Measurements from ENCODE around the gene RNF113B. TPM values are rescaled to one million over a fixed set of nuclear protein-coding genes. Genes with fewer than 3 reads are reported as not detected.

Gene RNF113B
- not detected for total RNA-seq

DNA sequence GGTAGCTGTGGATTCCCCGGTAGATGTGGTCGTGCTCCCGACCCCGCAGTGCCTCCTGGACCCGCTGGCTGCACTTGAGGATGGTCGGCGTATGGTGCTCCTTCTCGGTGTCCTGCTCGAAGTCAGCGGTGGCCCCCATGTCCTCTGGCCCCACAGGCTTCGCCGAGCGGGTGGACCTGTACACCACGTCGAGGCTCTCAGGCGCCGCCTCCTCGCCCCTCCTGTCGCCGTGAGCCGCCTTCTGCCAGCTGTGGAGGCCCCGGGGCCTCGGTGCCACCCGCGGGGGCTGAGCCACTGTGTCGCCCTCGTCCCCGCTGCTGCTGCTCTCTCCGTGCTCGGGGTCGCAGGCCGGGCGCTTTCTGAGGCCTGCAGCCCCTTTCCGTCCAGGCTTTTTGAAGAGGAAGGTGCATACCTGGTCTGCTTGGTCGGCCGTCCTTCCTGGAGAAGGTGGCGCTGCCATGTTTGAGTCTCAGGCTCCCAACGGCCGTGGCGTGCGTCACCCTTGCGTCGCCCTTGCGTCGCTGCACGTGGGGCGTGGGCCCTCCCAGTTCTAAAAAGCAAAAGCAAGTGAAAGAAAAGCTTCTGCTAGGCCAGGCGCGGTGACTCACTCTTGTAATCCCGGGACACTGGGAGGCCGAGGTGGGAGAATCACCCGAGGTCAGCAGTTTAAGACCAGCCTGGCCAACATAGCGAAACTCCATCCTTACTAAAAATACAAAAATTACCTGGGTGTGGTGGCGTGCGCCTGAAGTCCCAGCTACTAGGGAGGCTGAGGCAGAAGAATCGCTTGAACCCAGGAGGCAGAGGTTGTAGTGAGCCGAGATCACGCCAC, at the start of gene RNF113B:
Gene RNF113B, minus strand, starts transcription at position 493 of the 832 bp plus-strand sequence. Its CDS starts 33 bp downstream, at position 460.
- DNase-seq (ENCODE audit: low spot score in 2 of 2) (no peak), FAIRE-seq (no peak)

DNA sequence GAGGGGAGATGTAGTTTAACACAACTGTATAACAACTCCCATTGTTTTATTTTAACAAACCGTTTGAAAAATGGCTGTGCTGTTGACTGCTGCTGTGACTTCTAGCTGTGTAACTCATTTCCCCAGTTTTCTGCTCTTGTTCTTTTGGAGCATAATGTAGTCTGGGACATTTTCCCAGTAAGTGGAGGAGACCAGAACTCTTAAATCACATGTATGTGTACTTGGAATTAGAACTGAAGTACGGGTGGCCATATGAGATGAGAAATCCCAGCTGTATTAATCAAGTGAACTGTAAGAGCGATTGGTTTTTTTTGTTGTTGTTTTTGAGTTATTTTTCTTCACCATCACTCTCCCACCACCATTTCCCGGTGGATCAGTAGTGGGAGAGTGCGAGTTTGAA, 49.4 kb upstream of the RNF113B start:
- no peak for DNase-seq (ENCODE audit: low spot score in 2 of 2)
- no peak for FAIRE-seq

DNA sequence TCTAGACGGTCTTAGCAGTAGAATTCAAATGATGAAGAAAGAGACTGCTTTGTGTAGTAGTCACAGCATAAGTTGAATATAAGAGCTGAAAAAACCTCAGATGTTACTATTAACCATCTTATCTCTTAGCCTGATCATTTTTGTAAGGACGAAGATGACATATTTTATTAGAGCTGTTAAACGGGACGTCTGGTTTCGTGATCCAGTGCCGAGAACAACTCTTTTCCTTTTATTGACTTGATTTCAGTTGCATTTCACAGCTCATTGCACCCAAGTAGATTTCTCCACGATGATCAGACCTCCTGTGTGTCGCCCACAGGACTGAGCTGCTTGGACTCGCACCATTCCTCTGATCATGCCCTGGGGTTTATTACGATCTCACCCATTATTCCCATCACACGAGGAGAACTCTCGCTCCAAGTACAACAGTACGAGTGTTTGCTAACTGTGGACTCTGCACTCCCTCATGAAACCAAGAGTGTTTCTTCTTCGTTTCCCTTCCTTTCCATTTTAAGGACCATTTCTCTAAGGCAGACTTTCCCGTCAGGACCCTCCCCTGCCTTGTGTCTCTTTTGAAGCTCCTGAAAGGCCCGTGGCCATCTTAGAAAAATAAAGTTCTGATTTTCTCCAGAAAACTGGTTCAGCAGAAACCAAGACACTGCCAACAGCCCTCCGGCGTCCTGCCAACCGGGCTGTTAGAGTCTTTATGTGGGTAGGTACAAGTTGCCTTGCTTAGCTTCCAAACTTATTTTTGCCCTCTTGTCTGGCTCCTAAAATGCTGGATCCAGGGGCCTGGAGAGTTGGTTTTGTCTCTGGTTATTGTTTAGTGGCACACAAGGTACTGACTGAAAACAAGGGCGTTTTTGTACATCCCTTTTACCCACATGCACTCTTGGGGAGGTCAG, 48.2 kb upstream of the RNF113B start:
- DNase-seq (ENCODE audit: low spot score in 2 of 2) (no peak), FAIRE-seq (no peak)

DNA sequence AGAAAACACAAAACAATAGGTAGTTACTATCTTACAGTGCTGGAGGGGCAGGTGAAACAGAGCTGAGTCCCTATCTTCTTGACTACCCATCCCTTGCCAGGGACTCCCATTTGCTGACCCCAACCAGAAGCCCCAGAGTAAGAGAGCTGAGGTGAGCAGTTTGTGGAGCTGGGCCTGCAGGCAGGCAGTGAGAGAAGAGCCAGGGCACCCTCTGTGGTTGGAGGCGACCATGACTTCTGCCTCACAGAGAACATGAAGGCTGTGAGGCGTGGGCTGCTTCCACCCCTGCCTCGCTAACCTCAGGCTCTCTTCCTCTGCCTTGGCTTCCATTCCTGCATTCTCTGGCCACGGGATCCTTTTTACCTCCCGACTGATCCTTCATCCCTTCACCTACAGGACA, 47.5 kb upstream of the RNF113B start:
- FAIRE-seq (no peak), DNase-seq (ENCODE audit: low spot score in 2 of 2) (no peak)

DNA sequence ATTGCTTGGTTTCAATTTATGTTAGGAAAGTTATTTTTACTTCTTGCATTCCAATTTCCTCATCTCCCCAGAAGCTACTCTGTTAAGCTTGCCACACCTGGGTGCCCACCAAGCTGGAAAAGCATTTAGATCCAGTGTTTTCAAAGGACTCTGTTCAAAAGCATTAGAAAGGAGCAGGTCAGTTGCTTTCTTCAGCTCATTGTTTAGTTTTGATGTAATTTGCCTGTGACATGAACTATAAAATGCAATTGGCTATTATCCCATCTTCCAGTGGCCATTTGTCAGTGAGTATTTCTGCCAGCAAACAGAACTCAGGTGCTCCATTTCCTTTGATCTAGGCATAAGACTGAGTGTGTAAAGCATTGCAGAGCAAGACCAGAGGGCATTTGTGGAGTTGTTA, 46.7 kb upstream of the RNF113B start:
- FAIRE-seq (no peak), DNase-seq (ENCODE audit: low spot score in 2 of 2) (no peak)

DNA sequence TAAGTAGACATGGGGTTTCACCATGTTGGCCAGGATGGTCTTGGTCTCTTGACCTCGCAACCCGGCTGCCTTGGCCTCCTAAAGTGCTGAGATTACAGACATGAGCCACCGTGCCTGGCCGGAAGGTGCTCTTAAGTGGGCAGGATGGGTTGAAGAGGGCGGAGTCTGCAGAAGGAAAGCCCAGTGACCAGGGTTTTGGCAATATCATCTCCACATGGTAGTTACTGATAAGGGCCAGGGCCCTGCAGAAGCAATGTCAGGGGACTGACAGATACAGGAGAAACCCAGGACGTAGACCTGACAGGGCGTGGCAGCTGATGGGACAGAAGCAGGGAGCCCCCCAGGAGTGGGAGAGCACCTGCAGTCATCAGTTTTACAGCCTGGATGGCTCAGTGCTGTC, 45.7 kb upstream of the RNF113B start:
- no peak for DNase-seq (ENCODE audit: low spot score in 2 of 2)
- no peak for FAIRE-seq

DNA sequence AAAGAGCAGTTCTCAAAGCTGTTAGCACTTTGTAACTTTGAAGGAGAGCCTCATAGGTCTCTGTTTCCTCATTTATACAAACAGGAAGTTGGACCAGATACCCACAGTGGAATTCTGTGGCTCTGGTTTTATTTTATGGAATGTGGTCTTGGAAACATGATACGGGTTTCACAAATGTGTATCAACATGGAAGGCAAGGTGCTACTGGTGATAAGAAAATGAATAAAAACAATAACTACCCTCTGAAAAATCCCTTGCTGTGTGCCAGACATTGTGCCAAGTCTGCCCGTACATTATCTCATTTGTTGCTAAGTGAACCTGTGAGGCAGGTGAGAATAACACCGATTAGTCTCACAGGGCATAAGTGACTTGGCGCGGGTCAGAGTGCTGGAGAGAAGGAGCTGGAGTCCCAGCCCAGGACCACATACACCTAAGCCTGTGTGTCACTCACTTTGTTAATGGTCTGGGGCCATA, 45.0 kb upstream of the RNF113B start:
- no peak for FAIRE-seq
- DNase-seq (ENCODE audit: low spot score in 2 of 2): no peak

DNA sequence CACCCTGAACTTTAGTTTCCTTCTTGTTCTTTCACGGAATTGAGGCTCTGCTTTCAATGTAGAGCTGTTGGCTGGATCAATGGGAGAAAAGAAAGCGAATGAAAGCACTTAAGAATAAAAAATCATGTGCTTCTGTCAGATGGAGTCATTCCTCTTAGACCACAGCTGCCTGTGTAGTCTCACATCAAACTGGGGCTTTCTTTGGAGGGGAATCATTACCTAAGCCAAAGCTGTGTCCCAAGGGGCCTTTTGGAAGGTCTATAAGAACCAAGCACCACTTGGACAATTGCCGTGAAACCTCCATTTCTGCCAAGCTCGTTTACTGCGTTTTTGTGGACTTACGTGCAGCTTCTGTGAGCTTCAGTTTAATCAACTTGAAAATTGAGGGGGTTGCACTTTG, 44.2 kb upstream of the RNF113B start:
- DNase-seq (ENCODE audit: low spot score in 2 of 2) (no peak), FAIRE-seq (no peak)

DNA sequence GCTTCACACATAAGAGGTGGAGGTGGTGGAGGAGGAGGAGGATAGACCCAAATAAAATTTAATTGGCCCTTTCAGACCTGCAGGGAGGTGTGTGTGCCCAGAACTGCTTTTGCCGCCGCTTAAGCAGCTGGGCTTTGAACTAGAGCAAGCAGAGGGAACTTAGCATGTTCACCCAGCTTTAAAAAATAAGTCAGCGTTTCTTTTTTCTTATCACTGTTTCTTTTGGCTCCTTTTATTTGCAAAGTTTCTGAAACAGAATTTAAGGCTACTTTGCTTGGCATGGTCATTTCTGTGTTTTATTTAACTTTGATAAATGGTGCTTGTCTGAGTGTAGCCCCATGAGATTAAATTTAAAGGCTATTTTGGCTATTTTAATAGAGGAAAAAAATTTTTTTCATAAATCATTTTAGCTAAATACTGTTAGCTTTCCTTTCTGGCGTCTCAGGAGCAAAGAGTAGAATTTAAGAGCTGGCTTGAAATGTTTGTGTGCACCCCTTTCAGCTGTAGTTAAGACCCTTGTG, 43.3 kb upstream of the RNF113B start:
- FAIRE-seq (no peak), DNase-seq (ENCODE audit: low spot score in 2 of 2) (no peak)

DNA sequence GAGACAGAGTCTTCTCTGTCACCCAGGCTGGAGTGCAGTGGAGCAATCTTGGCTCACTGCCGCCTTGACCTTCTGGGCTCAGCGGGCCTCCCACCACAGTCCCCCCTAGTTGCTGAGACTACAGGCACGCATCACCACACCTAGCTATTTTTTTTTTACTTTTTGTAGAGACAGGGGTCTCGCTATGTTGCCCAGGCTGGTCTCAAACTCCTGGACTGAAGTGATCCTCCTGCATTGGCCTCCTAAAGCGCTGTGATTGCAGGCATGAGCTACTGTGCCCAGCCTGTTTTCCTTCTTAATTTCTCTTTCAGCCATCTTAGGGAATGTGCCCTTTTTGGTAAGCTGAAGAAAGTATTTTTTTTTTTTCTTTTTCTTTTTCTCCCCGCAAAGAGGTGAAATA, 42.6 kb upstream of the RNF113B start:
- DNase-seq (ENCODE audit: low spot score in 2 of 2): no peak
- no peak for FAIRE-seq

DNA sequence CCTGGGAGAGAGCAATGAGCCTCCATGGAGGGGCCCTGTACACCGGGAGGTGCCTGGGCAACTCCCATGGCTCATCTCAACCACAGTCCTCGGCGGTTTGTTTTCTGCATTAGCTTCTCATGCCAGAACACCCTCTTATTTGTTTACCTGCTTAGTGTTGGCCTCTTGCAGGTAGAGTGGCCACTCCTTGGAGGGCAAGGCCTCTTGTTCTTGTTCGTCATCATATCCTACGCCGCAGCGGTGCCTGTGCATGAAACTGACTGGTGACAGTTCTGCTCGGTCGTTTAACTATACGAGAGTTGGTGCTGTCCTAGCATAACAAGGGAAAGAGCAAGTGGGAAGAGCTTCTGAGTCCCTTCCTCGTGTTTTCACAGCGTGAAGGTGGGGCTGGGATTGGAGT, 40.5 kb upstream of the RNF113B start:
- DNase-seq (ENCODE audit: low spot score in 2 of 2): no peak
- no peak for FAIRE-seq

DNA sequence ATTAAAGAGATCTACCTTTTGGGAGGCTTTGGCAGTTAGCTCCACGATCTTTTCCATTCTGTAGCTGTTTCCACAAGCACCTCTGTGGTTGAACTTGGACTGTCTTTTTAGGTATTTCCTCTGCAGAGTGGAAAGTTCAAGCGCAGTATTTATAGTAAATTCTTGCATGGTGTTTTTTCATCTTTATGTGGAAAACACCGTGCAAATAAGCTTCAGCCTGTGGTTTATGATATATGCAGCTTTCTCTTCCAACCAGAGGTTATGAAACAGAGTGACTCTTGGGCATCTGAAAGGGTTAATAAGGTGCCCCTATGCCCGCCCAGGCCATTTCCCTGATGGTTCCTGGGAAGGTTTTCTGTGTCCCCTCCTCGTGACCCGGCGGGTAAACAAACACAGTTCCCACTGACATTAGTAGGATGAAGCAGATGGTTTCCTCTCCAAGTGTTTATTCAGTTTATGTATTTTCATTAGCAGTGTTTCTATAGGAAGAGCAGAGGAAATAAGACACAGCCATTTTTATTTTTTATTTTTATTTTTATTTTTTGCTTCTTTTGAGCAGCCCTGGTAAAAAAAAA, 39.7 kb upstream of the RNF113B start:
- FAIRE-seq: no peak

DNA sequence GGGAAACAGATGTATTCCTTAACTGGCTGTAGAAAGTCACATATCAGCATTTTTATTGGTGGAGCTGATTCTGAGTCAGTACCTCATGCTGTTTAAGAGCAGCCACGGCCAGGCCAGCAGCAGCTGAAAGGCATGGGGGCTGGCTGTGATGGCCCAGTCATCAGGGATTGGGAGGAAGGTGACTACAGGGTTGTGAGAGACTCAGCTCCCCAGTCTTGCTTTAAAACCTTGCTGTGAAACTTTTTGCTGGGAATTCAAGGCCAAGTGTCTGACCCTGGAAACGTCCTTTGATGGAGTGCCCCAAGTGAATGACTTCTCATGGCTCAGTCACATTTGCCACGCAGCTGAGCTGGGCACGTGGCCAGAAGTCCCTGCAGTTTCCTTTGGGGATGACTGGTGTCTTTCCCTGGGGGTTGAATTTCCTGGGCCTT, 39.1 kb upstream of the RNF113B start:
- DNase-seq (ENCODE audit: low spot score in 2 of 2): peak in 1 of 2 donors; percentile 32
- FAIRE-seq: no peak

More for the DNA sequence above, 39.7 kb upstream of the RNF113B start:
- no peak for DNase-seq (ENCODE audit: low spot score in 2 of 2)

DNA sequence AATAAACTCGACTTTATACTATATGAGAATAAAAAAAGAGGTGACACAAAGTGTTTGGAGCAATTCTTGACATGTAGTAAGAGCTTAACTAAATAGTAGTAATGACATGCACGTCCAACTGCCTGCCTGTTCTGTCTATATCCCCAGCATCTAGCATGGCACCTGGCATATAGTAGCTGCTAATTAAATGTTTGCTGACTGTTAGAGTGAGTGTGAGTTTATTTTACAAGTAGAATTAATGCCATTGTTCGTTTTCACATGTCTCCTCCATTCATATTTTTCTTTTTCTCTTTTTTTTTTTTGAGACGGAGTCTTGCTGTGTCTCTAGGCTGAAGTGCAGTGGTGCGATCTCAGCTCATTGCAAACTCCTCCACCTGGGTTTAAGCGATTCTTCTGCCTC, 38.4 kb upstream of the RNF113B start:
- FAIRE-seq (no peak), DNase-seq (ENCODE audit: low spot score in 2 of 2) (no peak)

DNA sequence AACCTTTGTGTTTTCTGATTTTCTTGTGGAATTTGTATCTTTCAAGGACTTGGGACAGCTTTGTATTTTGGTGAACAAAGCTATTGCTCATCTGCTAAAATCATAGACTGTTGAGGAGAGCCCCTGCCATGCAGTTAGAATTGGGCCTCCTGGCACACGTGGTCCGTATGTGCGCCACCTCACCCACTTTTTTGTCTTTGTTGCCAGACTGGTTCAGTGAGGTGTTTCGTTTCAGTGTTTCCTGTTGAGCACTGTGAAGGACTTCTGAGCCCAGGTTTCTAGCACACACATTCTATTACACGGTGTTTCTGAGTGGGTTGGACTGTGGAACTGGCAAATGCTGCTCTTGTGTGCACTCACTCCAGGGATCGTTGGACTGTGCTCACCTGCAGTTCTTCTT, 37.6 kb upstream of the RNF113B start:
- DNase-seq (ENCODE audit: low spot score in 2 of 2) (no peak), FAIRE-seq (no peak)

DNA sequence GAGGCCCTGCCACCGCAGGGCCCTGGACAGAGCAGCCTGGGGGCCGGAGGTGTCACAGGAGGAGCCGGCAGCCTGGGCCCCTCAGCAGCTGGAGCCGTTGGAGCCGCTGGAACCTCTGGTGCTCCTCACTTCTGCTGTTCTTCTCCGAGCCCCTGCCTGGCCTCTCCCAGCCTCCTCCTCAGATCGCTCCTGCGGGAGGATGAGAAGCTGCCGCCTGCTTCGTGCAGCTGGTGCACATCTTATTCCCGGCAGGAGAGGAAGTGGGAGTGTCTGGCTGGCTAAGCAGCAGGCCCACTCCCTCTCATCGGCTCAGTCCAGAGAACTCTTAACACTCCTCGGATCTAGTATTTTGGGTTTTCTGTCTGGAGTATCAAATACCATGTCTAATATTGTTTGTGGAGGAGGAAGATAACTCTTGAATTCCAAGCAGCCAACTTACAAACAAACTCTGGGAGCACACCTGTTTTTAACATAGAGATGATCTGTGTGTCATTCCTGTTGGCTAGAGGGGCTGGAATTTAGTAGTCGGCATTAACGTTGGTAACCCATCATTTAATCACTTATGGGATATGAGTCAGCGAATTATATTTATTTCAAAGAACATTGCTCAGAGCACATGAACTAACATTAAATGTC, 37.1 kb upstream of the RNF113B start:
- FAIRE-seq (no peak), DNase-seq (ENCODE audit: low spot score in 2 of 2) (no peak)

DNA sequence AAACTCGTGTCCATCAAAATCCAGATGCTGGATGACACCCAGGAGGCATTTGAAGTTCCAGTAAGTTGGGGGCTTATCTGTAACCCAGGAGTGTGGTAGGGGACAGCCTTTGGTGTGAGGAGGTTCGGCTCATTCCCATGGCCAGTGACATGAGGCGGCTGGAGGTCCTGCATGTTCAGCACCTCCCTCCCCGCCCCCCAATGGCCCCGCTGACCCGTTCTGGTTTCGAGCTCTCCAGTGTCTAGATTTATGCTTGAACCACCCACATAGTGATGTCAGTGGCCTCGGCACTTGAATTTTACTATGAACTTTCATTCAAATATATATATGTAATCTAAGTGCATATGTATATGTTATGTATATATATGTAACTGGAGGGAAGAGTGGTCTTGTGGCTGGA, 36.3 kb upstream of the RNF113B start:
- DNase-seq (ENCODE audit: low spot score in 2 of 2) (no peak), FAIRE-seq (no peak)

DNA sequence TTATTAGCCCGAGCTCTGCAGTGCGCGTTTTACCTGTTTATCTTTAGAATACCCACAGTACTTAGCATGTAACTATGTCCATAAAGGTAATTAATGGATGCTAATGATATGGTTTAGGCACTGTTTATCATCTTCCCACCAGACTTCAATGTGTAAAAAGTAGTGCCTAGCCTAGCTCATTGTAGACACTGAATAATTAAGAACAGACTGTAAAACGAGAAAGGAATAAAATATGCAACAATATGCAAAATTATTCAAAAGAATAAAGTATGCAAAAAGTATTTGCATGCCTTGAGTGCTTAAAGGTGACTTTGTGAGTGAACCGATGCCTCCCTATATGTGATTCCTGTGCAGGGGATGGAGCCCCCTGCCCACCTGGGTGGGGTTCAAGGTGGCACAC, 35.7 kb upstream of the RNF113B start:
- FAIRE-seq (no peak), DNase-seq (ENCODE audit: low spot score in 2 of 2) (no peak)

DNA sequence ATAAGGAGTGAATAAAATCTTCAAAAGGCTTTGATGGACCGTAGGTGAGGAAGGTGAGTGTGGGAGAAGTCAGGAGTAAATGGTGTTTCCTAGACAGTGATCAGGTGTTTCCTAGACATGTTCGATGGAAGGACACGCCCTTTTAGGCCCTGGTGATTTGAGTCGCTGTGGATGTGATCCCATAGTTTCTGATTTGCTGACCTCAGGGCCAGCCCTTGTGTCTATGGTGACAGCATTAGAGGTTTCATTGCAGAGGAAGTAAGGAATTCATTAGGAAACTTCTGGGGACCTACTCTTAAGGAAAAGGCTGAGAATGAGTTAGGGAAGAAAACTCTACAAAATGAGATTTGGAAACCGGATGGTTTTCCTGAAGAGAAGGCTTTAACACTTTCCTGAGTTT, 31.5 kb upstream of the RNF113B start:
- no peak for FAIRE-seq
- no peak for DNase-seq (ENCODE audit: low spot score in 2 of 2)

DNA sequence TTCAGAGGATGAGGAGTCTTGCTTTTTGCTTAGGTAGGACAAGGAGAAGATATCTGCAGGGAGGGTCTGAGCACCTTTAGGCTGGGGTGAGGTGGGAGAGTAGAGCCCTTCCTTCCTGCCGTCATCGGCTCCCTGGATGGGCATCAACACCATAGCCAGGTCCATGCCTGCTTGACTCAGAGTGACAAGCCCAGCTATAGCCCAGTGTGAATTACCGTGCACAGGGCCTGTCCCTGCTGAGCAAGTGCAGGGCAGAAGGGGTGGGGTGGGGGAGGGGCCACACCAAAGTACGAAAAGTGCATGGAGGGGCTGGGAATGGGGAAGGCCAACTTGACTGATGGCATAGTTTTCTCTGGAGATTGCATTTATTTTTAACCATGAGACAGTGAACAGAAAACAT, 30.3 kb upstream of the RNF113B start:
- FAIRE-seq: no peak
- DNase-seq (ENCODE audit: low spot score in 2 of 2): no peak

All from frontal cortex (tissue), 4 donors.